ENCODE results near the gene FYN. TPM values are rescaled to one million over a fixed set of nuclear protein-coding genes. Genes with fewer than 3 reads are reported as not detected.

The FYN gene
- total RNA-seq, 1 experiment from 2014 or later = 18.5 TPM

GRCh38 chr6:111676383-111676782, 196.9 kb downstream of the FYN start (continued):
- TF ChIP-seq, protein P1, sequence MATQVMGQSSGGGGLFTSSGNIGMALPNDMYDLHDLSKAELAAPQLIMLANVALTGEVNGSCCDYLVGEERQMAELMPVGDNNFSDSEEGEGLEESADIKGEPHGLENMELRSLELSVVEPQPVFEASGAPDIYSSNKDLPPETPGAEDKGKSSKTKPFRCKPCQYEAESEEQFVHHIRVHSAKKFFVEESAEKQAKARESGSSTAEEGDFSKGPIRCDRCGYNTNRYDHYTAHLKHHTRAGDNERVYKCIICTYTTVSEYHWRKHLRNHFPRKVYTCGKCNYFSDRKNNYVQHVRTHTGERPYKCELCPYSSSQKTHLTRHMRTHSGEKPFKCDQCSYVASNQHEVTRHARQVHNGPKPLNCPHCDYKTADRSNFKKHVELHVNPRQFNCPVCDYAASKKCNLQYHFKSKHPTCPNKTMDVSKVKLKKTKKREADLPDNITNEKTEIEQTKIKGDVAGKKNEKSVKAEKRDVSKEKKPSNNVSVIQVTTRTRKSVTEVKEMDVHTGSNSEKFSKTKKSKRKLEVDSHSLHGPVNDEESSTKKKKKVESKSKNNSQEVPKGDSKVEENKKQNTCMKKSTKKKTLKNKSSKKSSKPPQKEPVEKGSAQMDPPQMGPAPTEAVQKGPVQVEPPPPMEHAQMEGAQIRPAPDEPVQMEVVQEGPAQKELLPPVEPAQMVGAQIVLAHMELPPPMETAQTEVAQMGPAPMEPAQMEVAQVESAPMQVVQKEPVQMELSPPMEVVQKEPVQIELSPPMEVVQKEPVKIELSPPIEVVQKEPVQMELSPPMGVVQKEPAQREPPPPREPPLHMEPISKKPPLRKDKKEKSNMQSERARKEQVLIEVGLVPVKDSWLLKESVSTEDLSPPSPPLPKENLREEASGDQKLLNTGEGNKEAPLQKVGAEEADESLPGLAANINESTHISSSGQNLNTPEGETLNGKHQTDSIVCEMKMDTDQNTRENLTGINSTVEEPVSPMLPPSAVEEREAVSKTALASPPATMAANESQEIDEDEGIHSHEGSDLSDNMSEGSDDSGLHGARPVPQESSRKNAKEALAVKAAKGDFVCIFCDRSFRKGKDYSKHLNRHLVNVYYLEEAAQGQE (IDR thresholded peaks at IDR 0.05; ENCODE audit: low read depth) = no peak
- TF ChIP-seq, protein P2, sequence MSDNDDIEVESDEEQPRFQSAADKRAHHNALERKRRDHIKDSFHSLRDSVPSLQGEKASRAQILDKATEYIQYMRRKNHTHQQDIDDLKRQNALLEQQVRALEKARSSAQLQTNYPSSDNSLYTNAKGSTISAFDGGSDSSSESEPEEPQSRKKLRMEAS (IDR thresholded peaks at IDR 0.05) = no peak
- TF ChIP-seq POLR2AphosphoS5 (IDR thresholded peaks at IDR 0.05; ENCODE audit: low read depth, low read length) (no peak), POLR2A (IDR thresholded peaks at IDR 0.05; ENCODE audit: borderline replicate concordance, extremely low read depth, insufficient read depth, insufficient read length) (no peak), RAD21 (IDR thresholded peaks at IDR 0.05; ENCODE audit: low read depth) (no peak), ELF1 (IDR thresholded peaks at IDR 0.05; ENCODE audit: borderline replicate concordance, low read depth) (no peak), CBX3 (IDR thresholded peaks at IDR 0.05; ENCODE audit: low read depth) (no peak)

- no peaks in the 10 kb centered on the region for H3K4me1 ChIP-seq (ENCODE audit: control insufficient read depth in 1 of 2, insufficient read depth in 2 of 2, low read length in 2 of 2)
- no peaks in the 10 kb centered on the region for H3K27me3 ChIP-seq (ENCODE audit: insufficient read depth, low read length)
- no peak overlapping the region for H3K9ac ChIP-seq (ENCODE audit: low read length)
- ATAC-seq (no peak), DNase-seq (ENCODE audit: low read depth, low spot score) (no peak)
- H3K4me3 ChIP-seq (replicated peaks in 1 of 2; ENCODE audit: low read depth in 1 of 2, low read length in 2 of 2) = no peak overlapping the region
- H3K9me2 ChIP-seq (ENCODE audit: insufficient read depth) = no peaks in the 10 kb centered on the region
- no peak overlapping the region for H3K27ac ChIP-seq (ENCODE audit: low read depth, low read length)
- RAD21 ChIA-PET (ENCODE audit: low non-redundant PET in 1 of 2, low total read pairs in 2 of 2, uncharacterized antibody in 2 of 2, unreplicated experiment in 2 of 2) = no interaction called here
- H3K36me3 ChIP-seq (ENCODE audit: control insufficient read depth in 1 of 2, insufficient read depth in 2 of 2, low read length in 2 of 2) = no peaks in the 10 kb centered on the region; a peak in 1 of 4 replicates
- CTCF ChIA-PET = no interaction called here
- H2AFZ ChIP-seq (ENCODE audit: low read depth, low read length, poor library complexity, severe bottlenecking) = no peak overlapping the region
- H3K4me2 ChIP-seq (ENCODE audit: low read length) = no peak overlapping the region
- H3K79me2 ChIP-seq (ENCODE audit: insufficient read depth, low read length) = no peaks in the 10 kb centered on the region
- intact Hi-C loops (cut with micrococcal nuclease) = no loop called here
- H4K20me1 ChIP-seq (ENCODE audit: insufficient read depth) = no peaks in the 10 kb centered on the region
- no TSS peak for BruUV-seq (replicated peaks)
- no peaks in the 10 kb centered on the region for H3K9me3 ChIP-seq (ENCODE audit: control insufficient read depth in 1 of 2, insufficient read depth in 1 of 2, low read depth in 1 of 2, low read length in 2 of 2)
- no peak for TF ChIP-seq SRF (IDR thresholded peaks at IDR 0.05; ENCODE audit: low read depth)
- TF ChIP-seq EZH2phosphoT487 (IDR thresholded peaks at IDR 0.05; ENCODE audit: borderline replicate concordance) = no peak
- TF ChIP-seq POLR2A (IDR thresholded peaks at IDR 0.05; ENCODE audit: borderline replicate concordance, extremely low read depth, insufficient read depth, insufficient read length) = no peak
- no peak for TF ChIP-seq TCF7L2 (IDR thresholded peaks at IDR 0.05; ENCODE audit: borderline replicate concordance, extremely low read depth, insufficient read depth, insufficient read length)
- POLR2A ChIA-PET = no interaction called here
Observed at GRCh38 chr6:111674883-111675282, 198.4 kb downstream of the FYN start.
